Activated gamma-delta T cell treated with Interleukin-2 at 50 U/mL for 16 hours (primary cell): ENCODE data around the gene RAB6A.
"Not testable (repeated sequence)": the region's sequence is repeated elsewhere in the genome, so short reads cannot be mapped to it uniquely, and the experiment has no call there.

Source experiments
- DNase-seq: peaks from one replicate; pipeline ENCODE4 v3.0.0-alpha.2; 2020

Gene RAB6A

GRCh38 chr11:73760679-73761402, at the start of gene RAB6A:
TSS of gene RAB6A (minus strand) at chr11:73761074. CDS start at chr11:73760635, 439 bp downstream.
- peak; percentile 100 for DNase-seq

- no peak for DNase-seq
These were observed 49.8 kb upstream of the RAB6A start for GRCh38 chr11:73810637-73811036.

- DNase-seq = no peak
These were observed 47.2 kb upstream of the RAB6A start for GRCh38 chr11:73808052-73808451.

GRCh38 chr11:73804712-73805111, 43.8 kb upstream of the RAB6A start:
- DNase-seq = no peak

GRCh38 chr11:73801136-73801535, 40.3 kb upstream of the RAB6A start:
- no peak for DNase-seq

GRCh38 chr11:73800276-73800806, 39.5 kb upstream of the RAB6A start:
- no peak for DNase-seq

GRCh38 chr11:73797457-73797856, 36.6 kb upstream of the RAB6A start:
- no peak for DNase-seq

- no peak for DNase-seq
These were observed 35.2 kb upstream of the RAB6A start for GRCh38 chr11:73795925-73796632.

GRCh38 chr11:73792584-73792983, 31.7 kb upstream of the RAB6A start:
- DNase-seq = no peak

- DNase-seq = no peak
These were observed 28.4 kb upstream of the RAB6A start for GRCh38 chr11:73789279-73789670.

- peak; percentile 86 for DNase-seq
These were observed 27.0 kb upstream of the RAB6A start, which contains the start of gene MRPL48 for GRCh38 chr11:73787643-73788558. TSS of gene MRPL48 (plus strand) at chr11:73787874. CDS start at chr11:73787972, 98 bp downstream.

GRCh38 chr11:73787051-73787642, 26.3 kb upstream of the RAB6A start:
- no peak for DNase-seq

GRCh38 chr11:73785467-73785866, 24.6 kb upstream of the RAB6A start:
- DNase-seq = not testable (repeated sequence)

GRCh38 chr11:73784734-73785133, 23.9 kb upstream of the RAB6A start:
- no peak for DNase-seq

- DNase-seq = no peak
These were observed 23.3 kb upstream of the RAB6A start for GRCh38 chr11:73784080-73784634.

GRCh38 chr11:73783483-73784020, 22.7 kb upstream of the RAB6A start:
- no peak for DNase-seq

GRCh38 chr11:73781303-73781702, 20.4 kb upstream of the RAB6A start:
- DNase-seq = no peak

GRCh38 chr11:73779084-73779902, 18.4 kb upstream of the RAB6A start:
- peak; percentile 98 for DNase-seq

GRCh38 chr11:73770811-73771210, 9.9 kb upstream of the RAB6A start:
- DNase-seq = not testable (repeated sequence)

- DNase-seq = no peak
These were observed 5.9 kb upstream of the RAB6A start for GRCh38 chr11:73766763-73767162.

GRCh38 chr11:73762732-73763131, 1.9 kb upstream of the RAB6A start:
- DNase-seq = no peak
